GM12878 (cell line): ENCODE data around the gene SLC25A40.
A peak's percentile ranks its signal among the peaks of the same experiment; 100 is the strongest.

ENCODE experiments used
- BCLAF1 ChIP-seq: fragments of 450-650 bp; IDR thresholded peaks from 2 replicates; pipeline ENCODE4 v1.6.1; 2017; ENCODE audit warnings: antibody characterized with exemption, mild to moderate bottlenecking, moderate library complexity
- CTCF ChIP-seq, 3 experiments: IDR thresholded peaks in 2 of 3; conservative IDR thresholded peaks in 1 of 3; 2 replicates each; pipeline ENCODE4 v1.5.1; 2011; ENCODE audit warnings: low read depth in 3 of 3, low read length in 3 of 3, mild to moderate bottlenecking in 3 of 3, control low read depth in 2 of 3, moderate library complexity in 2 of 3, inconsistent platforms in 1 of 3, mixed read lengths in 1 of 3; ENCODE audit not compliant: control insufficient read depth in 2 of 3, insufficient read depth in 1 of 3; ENCODE audit errors: extremely low read depth in 1 of 3
- EGR1 ChIP-seq, 2 experiments: IDR thresholded peaks; 1 replicate in 1 of 2; 2 replicates in 1 of 2; pipeline ENCODE4 v1.6.1; 2011 to 2012; ENCODE audit warnings: low read depth in 2 of 2, low read length in 2 of 2, borderline replicate concordance in 1 of 2, mild to moderate bottlenecking in 1 of 2, moderate library complexity in 1 of 2
- FOXK2 ChIP-seq: fragments of 450-650 bp; IDR thresholded peaks from 2 replicates; pipeline ENCODE4 v1.6.1; 2017; ENCODE audit warnings: mild to moderate bottlenecking, moderate library complexity
- POLR2A ChIP-seq: IDR thresholded peaks from 2 replicates; pipeline ENCODE4 v1.6.1; 2011; ENCODE audit warnings: low read depth, mild to moderate bottlenecking, low read length
- PRDM15 ChIP-seq: fragments of 450-650 bp; formaldehyde crosslinking; IDR thresholded peaks from 2 replicates; pipeline ENCODE4 v1.4.0; 2020; ENCODE audit warnings: mild to moderate bottlenecking, moderate library complexity
- ZBTB11 ChIP-seq: fragments of 450-650 bp; formaldehyde crosslinking; IDR thresholded peaks from 2 replicates; pipeline ENCODE4 v1.5.0; 2022; ENCODE audit warnings: mild to moderate bottlenecking, missing genetic modification characterization

GRCh38 chr7:87797798-87798403 lies 78.3 kb downstream of the SLC25A40 start:
- no peak for TF ChIP-seq ZBTB11 (CRISPR knock-in tag)
- no peak for TF ChIP-seq POLR2A
- TF ChIP-seq CTCF (IDR thresholded peaks at IDR 0.05 in 2 of 3, conservative IDR thresholded peaks at IDR 0.05 in 1 of 3; ENCODE audit: control insufficient read depth in 2 of 3, extremely low read depth in 1 of 3, insufficient read depth in 1 of 3, low read depth in 3 of 3, low read length in 3 of 3) = peak; percentile 56 to 81 (median 59); a peak in 4 of 6 replicates
- TF ChIP-seq PRDM15 (CRISPR knock-in tag) = no peak
- no peak for TF ChIP-seq FOXK2
- no peak for TF ChIP-seq BCLAF1
- no peak for TF ChIP-seq EGR1 (IDR thresholded peaks at IDR 0.05; ENCODE audit: borderline replicate concordance in 1 of 2, low read depth in 2 of 2, low read length in 2 of 2)
